ENCODE measurements around the gene ADAMTSL2. TPM values are rescaled to one million over a fixed set of nuclear protein-coding genes. Genes with fewer than 3 reads are reported as not detected.

ADAMTSL2 gene
- total and polyA plus RNA-seq, 8 donors: 8.0 to 18.5 (median 12.3) TPM

GRCh38 chr9:133615606-133616188 lies 81.2 kb downstream of the ADAMTSL2 start:
- peaks cover 10 to 95% of the 10 kb centered on the region in 2 donors for H3K27me3 ChIP-seq
- intact Hi-C loops (cut with DNase I): no loop called here
- no peak for TF ChIP-seq CTCF (IDR thresholded peaks at IDR 0.05)

GRCh38 chr9:133616643-133617405 lies 82.3 kb downstream of the ADAMTSL2 start:
- H3K27me3 ChIP-seq: peaks cover 6 to 88% of the 10 kb centered on the region in 2 donors

More at GRCh38 chr9:133615606-133616188, 81.2 kb downstream of the ADAMTSL2 start:
- Histone ChIP-seq H3K36me3 (no peaks in the 10 kb centered on the region), H3K4me1 (no peaks in the 10 kb centered on the region), H3K27ac (no peak overlapping the region), H3K4me3 (no peak overlapping the region), H3K9me3 (no peaks in the 10 kb centered on the region)
- ATAC-seq: no peak
- DNase-seq: peak in 1 of 4 donors; percentile 61

GRCh38 chr9:133618726-133619125 lies 84.2 kb downstream of the ADAMTSL2 start:
- ATAC-seq (no peak), DNase-seq (peak in 1 of 4 donors; percentile 7)
- H3K4me3 ChIP-seq: no peak overlapping the region
- no peaks in the 10 kb centered on the region for H3K4me1 ChIP-seq
- TF ChIP-seq CTCF (IDR thresholded peaks at IDR 0.05): no peak
- peaks cover 6 to 87% of the 10 kb centered on the region in 2 donors for H3K27me3 ChIP-seq
- H3K9me3 ChIP-seq: no peaks in the 10 kb centered on the region
- intact Hi-C loops (cut with DNase I): no loop called here
- H3K36me3 ChIP-seq: no peaks in the 10 kb centered on the region
- H3K27ac ChIP-seq: no peak overlapping the region

More at GRCh38 chr9:133616643-133617405, 82.3 kb downstream of the ADAMTSL2 start:
- no peak for TF ChIP-seq CTCF (IDR thresholded peaks at IDR 0.05)
- intact Hi-C loops (cut with DNase I): no loop called here
- H3K4me1 ChIP-seq: no peaks in the 10 kb centered on the region
- H3K27ac ChIP-seq: no peak overlapping the region
- peak in 1 of 4 donors; percentile 59 for DNase-seq
- no peaks in the 10 kb centered on the region for H3K9me3 ChIP-seq
- no peaks in the 10 kb centered on the region for H3K36me3 ChIP-seq
- H3K4me3 ChIP-seq: no peak overlapping the region
- no peak for ATAC-seq

GRCh38 chr9:133619791-133620190 lies 85.3 kb downstream of the ADAMTSL2 start:
- H3K4me3 ChIP-seq: no peak overlapping the region
- H3K27me3 ChIP-seq: peaks cover 3 to 76% of the 10 kb centered on the region in 2 donors
- ATAC-seq (no peak), DNase-seq (peak in 1 of 4 donors; percentile 31)
- no peaks in the 10 kb centered on the region for H3K36me3 ChIP-seq
- H3K9me3 ChIP-seq: no peaks in the 10 kb centered on the region
- no peaks in the 10 kb centered on the region for H3K4me1 ChIP-seq
- H3K27ac ChIP-seq: no peak overlapping the region
- intact Hi-C loops (cut with DNase I): no loop called here
- no peak for TF ChIP-seq CTCF (IDR thresholded peaks at IDR 0.05)

- DNase-seq (peak in 1 of 4 donors; percentile 5), ATAC-seq (no peak)
- intact Hi-C loops (cut with DNase I): no loop called here
- no peaks in the 10 kb centered on the region for H3K4me1 ChIP-seq
- H3K27me3 ChIP-seq: peaks cover 0 to 56% of the 10 kb centered on the region in 2 donors
- H3K36me3 ChIP-seq: no peaks in the 10 kb centered on the region
- TF ChIP-seq CTCF (IDR thresholded peaks at IDR 0.05): no peak
- no peak overlapping the region for H3K27ac ChIP-seq
- H3K4me3 ChIP-seq: no peak overlapping the region
- peaks cover 0 to 17% of the 10 kb centered on the region in 2 donors for H3K9me3 ChIP-seq
These were observed 87.3 kb downstream of the ADAMTSL2 start for GRCh38 chr9:133621725-133622267.

Data from left lung (tissue), 10 donors.